ENCODE data around the gene ADRM1. TPM values are rescaled to one million over a fixed set of nuclear protein-coding genes. Genes with fewer than 3 reads are reported as not detected.

ADRM1 gene
- polyA plus RNA-seq, 1 experiment, result 58.5 TPM

DNA sequence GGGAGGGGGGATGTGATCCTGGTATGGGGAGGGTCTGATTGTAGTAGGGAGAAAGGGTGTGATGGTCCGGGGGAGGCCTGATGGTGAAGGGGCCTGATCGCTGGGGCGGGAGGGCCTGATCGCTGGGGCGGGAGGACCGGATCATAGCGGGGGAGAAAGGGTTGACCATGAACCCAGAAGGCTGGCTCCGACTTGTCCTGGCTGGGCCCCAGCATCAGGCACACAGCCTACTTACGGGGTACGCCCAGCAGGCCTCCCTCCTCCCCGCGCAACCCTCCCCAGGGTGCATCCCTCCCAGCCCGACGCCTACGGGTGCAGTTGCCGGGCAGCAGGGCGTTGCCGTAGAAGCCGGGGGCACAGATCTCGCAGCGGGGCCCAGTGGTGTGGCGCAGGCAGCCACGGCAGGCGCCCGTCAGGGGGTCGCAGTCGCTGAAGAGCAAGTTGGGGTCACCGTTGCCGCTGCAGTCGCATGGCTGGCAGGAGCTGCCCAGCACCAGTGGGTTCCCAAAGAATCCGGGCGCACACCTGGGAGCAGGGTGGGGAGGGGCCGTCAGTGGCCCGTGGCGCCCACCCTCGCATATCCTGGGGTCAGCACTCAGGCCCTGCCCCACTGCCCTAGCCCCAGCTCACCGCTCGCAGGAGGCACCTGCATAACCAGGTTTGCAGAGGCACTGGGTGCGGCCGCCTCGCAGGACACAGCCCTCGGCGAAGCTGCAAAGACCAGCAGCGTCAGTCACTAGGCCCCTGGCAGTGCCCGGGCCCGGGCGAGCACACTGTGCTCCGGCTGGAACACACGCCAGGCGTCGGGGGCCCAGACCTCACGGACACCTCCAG is 20.6 kb downstream of the ADRM1 start:
- ChIA-PET POLR2A (interaction anchor here (0.6 kb wide), 1 partner anchor 21 kb away, joined by 4 read pairs; no protein-coding TSS in a partner anchor), CTCF (no interaction called here)
- TF ChIP-seq, protein P1, sequence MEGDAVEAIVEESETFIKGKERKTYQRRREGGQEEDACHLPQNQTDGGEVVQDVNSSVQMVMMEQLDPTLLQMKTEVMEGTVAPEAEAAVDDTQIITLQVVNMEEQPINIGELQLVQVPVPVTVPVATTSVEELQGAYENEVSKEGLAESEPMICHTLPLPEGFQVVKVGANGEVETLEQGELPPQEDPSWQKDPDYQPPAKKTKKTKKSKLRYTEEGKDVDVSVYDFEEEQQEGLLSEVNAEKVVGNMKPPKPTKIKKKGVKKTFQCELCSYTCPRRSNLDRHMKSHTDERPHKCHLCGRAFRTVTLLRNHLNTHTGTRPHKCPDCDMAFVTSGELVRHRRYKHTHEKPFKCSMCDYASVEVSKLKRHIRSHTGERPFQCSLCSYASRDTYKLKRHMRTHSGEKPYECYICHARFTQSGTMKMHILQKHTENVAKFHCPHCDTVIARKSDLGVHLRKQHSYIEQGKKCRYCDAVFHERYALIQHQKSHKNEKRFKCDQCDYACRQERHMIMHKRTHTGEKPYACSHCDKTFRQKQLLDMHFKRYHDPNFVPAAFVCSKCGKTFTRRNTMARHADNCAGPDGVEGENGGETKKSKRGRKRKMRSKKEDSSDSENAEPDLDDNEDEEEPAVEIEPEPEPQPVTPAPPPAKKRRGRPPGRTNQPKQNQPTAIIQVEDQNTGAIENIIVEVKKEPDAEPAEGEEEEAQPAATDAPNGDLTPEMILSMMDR (IDR thresholded peaks at IDR 0.05; ENCODE audit: low read depth, low read length), result no peak

DNA sequence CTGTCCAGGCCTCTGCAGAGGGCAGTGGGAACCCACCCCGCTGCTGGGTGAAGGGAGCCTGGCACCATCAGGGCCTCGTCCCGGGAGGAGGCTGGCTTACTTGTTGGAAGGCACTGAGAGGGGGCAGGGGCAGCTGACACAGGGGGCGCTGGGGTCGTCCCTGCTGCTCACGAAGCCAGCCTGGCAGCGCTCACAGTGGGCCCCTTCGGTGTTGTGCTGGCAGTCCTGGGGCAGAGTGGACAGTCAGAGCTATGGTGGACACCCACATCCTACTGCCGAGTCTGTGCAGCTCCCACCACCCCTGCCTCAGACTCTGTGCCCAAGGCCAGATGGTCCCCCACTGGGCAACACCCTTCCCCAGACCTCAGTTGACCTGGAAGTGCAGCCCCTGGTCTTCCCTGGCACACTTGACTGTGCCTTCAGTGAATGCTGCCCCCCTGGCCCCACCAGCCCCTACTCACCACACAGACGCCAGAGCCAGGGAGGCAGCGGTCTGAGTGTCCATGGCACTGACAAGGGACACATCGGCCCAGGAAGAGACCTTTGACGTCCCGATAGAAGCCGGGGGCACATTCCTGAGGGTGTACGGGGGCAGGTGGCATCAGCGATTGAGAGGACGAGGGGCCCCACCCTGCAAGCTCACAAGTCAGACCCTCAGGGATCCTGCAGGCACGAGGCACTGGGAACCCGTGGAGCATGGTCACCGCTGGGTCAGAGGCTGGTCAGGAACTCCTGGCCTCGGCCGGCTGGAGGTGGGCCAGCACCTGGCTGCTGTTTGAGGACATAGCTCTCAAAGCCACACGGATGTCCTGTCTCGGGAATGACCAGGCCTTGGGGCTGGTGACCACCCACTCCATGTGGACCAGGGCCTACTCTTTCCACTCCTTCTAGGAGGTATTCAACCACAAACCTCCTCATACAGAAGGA is 21.4 kb downstream of the ADRM1 start:
- Histone ChIP-seq H3K4me3 (ENCODE audit: low read depth, low read length) (no peak overlapping the region), H3K27ac (ENCODE audit: low read depth, low read length) (no peak overlapping the region), H3K27me3 (ENCODE audit: control insufficient read depth, insufficient read depth, low read length) (no peaks in the 10 kb centered on the region), H3K9me3 (ENCODE audit: control insufficient read depth, insufficient read depth, low read length) (peaks cover 8% of the 10 kb centered on the region; the same call in 1 of the 2 replicates)
- TF ChIP-seq, protein P1 (IDR thresholded peaks at IDR 0.05; ENCODE audit: low read depth, low read length), result no peak
- CTCF ChIA-PET, result no interaction called here
- DNase-seq (ENCODE audit: low read depth, low spot score), result no peak
- POLR2A ChIA-PET, result interaction anchor here (0.6 kb wide), 1 partner anchor 50 kb away, joined by 5 read pairs; no protein-coding TSS in a partner anchor

More for the DNA sequence above, 20.6 kb downstream of the ADRM1 start:
- peaks cover 17% of the 10 kb centered on the region; the same call in 1 of the 2 replicates for H3K9me3 ChIP-seq (ENCODE audit: control insufficient read depth, insufficient read depth, low read length)
- no peak for DNase-seq (ENCODE audit: low read depth, low spot score)
- H3K27me3 ChIP-seq (ENCODE audit: control insufficient read depth, insufficient read depth, low read length), result no peaks in the 10 kb centered on the region
- no peak overlapping the region for H3K27ac ChIP-seq (ENCODE audit: low read depth, low read length)
- no peak overlapping the region for H3K4me3 ChIP-seq (ENCODE audit: low read depth, low read length)

DNA sequence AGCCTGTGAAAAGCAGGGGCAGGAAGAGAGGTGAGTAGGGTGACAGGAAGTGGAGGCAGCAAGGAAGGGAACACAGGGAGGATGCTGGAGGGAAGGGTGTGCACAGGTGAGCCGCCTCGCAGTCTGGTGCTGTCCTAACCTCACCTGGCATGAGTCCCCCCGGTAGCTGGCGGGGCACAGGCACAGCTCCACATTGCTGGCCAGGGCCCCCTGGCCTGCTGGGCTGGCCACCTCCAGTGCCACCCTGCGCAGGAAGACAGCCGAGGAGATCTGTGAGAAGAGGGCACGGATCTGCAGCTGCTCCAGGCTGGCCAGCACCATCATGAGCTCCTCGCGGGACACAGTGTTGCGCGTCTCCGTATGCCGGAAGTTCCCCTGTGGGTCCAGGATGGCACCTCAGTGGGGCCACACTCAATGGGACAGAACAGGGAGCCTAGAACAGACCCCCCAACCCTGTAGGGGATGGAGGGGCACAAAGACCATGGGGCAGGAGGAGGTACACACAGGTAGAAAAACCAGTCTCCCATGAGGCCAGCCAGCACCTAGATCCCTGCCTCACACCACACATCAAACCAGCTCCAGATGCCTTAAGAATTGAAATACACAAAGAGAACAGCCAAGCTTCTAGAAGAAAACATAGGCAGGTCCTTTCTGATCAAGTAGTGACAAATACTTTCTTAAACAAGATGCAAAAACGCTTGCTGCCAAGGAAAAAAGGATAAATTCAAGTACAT is 22.5 kb downstream of the ADRM1 start:
- H3K4me3 ChIP-seq (ENCODE audit: low read depth, low read length), result no peak overlapping the region
- H3K27me3 ChIP-seq (ENCODE audit: control insufficient read depth, insufficient read depth, low read length), result no peaks in the 10 kb centered on the region
- POLR2A ChIA-PET, result interaction anchor here (0.6 kb wide), 1 partner anchor 49 kb away, joined by 5 read pairs; no protein-coding TSS in a partner anchor
- DNase-seq (ENCODE audit: low read depth, low spot score), result no peak
- H3K27ac ChIP-seq (ENCODE audit: low read depth, low read length), result no peak overlapping the region
- TF ChIP-seq, protein P1 (IDR thresholded peaks at IDR 0.05; ENCODE audit: low read depth, low read length), result no peak
- H3K9me3 ChIP-seq (ENCODE audit: control insufficient read depth, insufficient read depth, low read length), result peaks cover 4% of the 10 kb centered on the region; the same call in 1 of the 2 replicates
- CTCF ChIA-PET, result no interaction called here

DNA sequence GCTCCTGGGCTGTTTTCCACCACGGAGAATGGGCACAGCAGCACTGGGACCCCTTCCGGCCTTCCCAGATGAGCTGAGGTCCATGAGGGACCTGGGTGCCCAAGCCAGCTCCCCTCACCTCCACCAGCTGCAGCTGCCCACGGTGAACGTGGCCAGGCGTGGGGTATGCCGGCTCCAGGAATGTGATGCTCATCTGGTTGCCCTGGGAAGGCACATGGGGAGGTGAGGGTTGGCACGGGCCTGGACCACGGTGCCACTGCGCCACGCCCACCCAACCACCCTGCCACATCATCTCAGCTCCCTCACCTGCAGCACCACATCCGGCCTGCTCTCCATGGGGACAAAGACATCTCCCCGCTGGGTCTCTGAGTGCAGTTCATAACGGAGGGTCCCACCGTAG is 23.8 kb downstream of the ADRM1 start:
- Histone ChIP-seq H3K4me3 (ENCODE audit: low read depth, low read length) (no peak overlapping the region), H3K9me3 (ENCODE audit: control insufficient read depth, insufficient read depth, low read length) (no peaks in the 10 kb centered on the region; the same call in 1 of the 2 replicates), H3K27me3 (ENCODE audit: control insufficient read depth, insufficient read depth, low read length) (no peaks in the 10 kb centered on the region), H3K27ac (ENCODE audit: low read depth, low read length) (no peak overlapping the region)
- TF ChIP-seq, protein P1 (IDR thresholded peaks at IDR 0.05; ENCODE audit: low read depth, low read length), result no peak
- CTCF ChIA-PET, result no interaction called here
- no peak for DNase-seq (ENCODE audit: low read depth, low spot score)
- POLR2A ChIA-PET, result no interaction called here

Data from AG04450 (cell line).